Lower leg skin (tissue), 4 donors: Measurements from ENCODE around the gene FANK1. TPM values are rescaled to one million over a fixed set of nuclear protein-coding genes. Genes with fewer than 3 reads are reported as not detected.

Experiments
- DNase-seq, 2 donors: peaks; one replicate each; pipeline ENCODE4 v3.0.0-alpha.2; 2019; ENCODE audit warnings: low spot score in 2 of 2
- H3K4me3 ChIP-seq: fragments of 200-600 bp; sonication (generic); 2 replicates; pipeline ENCODE4 v1.5.1; 2017; ENCODE audit warnings: mild to moderate bottlenecking, low read depth; ENCODE audit not compliant: poor library complexity, severe bottlenecking
- POLR2A ChIP-seq, 2 donors: fragments of 450-650 bp; IDR thresholded peaks; one replicate each; pipeline ENCODE4 v1.6.1; 2016 to 2017; ENCODE audit warnings: antibody characterized with exemption in 2 of 2, mild to moderate bottlenecking in 1 of 2, moderate library complexity in 1 of 2
- WGBS, 2 donors: methylation state at CpG; one replicate each; pipeline ENCODE4 v1.1.5; 2018; 5-methylcytosine and 5-hydroxymethylcytosine counted together
- intact Hi-C: fragments of 100-400 bp; cut with DNase I; formaldehyde crosslinking; loops from one replicate; pipeline ENCODE4 v1.15.0; 2023; ENCODE audit warnings: low total_unique reads
- total RNA-seq, 4 donors: library from RNA; depleted of rRNA; stranded (reverse); fragments of >200 nt; gene quantifications; one replicate each; pipeline ENCODE4 v1.1.0, GENCODE V29; 2016
- TF ChIP-seq, protein P1 (sequence below), 3 donors: fragments of 450-650 bp; IDR thresholded peaks; one replicate each; pipeline ENCODE4 v1.5.1; 2016; ENCODE audit warnings: antibody characterized with exemption in 3 of 3, mild to moderate bottlenecking in 3 of 3, moderate library complexity in 2 of 3

Gene FANK1
- total RNA-seq, 4 donors from 2014 or later, result 3.0 to 7.8 (median 4.3) TPM

DNA sequence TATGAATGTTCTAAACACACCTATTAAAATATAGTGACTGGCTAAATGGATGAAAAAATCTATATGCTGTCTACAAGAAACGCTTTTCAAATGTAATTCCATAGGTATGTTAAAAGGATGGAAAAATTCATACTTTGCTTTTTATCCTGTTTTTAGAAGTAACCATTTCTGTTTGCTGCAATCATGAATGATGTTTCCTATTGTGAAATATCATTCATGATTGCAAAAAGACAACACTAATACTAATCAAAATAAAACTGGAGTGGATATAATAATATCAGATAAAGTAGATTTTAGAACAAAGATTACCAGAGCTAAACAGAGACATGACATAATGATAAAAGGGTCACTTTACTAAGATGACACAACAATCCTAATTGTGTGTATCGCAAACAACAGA, 138.2 kb downstream of the FANK1 start:
- intact Hi-C loops, result no loop called here
- TF ChIP-seq POLR2A (IDR thresholded peaks at IDR 0.05), result no peak
- TF ChIP-seq, protein P1, sequence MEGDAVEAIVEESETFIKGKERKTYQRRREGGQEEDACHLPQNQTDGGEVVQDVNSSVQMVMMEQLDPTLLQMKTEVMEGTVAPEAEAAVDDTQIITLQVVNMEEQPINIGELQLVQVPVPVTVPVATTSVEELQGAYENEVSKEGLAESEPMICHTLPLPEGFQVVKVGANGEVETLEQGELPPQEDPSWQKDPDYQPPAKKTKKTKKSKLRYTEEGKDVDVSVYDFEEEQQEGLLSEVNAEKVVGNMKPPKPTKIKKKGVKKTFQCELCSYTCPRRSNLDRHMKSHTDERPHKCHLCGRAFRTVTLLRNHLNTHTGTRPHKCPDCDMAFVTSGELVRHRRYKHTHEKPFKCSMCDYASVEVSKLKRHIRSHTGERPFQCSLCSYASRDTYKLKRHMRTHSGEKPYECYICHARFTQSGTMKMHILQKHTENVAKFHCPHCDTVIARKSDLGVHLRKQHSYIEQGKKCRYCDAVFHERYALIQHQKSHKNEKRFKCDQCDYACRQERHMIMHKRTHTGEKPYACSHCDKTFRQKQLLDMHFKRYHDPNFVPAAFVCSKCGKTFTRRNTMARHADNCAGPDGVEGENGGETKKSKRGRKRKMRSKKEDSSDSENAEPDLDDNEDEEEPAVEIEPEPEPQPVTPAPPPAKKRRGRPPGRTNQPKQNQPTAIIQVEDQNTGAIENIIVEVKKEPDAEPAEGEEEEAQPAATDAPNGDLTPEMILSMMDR (IDR thresholded peaks at IDR 0.05), result no peak
- WGBS, 2 donors, result 94 to 97% methylated on average over 2 of the region's 2 CpGs
- H3K4me3 ChIP-seq, result no peak overlapping the region
- DNase-seq, result no peak

DNA sequence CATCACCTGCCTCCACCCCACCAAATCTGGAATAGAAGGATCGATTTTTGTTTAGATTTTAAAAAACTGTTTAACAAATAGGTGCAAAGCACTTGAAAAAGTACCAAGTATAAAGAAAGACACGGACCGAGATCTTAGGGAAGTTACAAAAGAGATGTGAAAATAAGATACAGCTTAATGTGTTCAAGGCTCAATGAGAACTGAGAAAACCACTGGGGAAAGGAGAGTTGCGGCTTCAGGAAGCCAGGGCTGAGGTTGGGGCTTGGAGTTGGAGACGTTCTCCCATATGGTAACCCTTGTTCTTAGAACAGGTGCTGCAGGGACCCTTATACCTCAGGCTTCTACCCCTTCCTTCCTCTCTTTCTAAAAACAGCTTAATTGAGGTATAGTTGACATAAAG, 140.2 kb downstream of the FANK1 start:
- no peak for TF ChIP-seq POLR2A (IDR thresholded peaks at IDR 0.05)
- TF ChIP-seq, protein P1 (IDR thresholded peaks at IDR 0.05), result no peak
- WGBS, 2 donors, result 84 to 85% methylated on average over 5 of the region's 5 CpGs
- H3K4me3 ChIP-seq, result no peak overlapping the region
- no peak for DNase-seq
- intact Hi-C loops, result no loop called here

DNA sequence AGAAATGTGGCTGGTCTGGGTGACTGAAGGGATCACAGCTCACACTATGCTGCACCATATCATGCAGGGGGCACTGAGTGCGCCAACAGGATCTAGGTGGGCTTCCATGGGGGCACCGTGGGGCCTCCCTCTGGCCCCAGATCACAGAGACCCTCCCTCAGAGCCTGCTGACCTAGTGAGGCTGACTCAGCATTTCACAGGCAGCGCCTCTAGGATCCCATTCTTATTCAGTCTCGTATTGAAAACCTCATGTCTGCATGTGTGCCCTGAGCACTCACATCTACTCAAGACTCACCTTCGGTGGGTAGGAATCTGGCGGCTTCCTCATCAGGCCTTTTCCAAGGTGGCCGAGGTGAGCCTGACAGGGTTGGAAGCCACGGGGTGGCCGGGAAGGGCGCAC, 141.6 kb downstream of the FANK1 start:
- WGBS, 2 donors, result 87 to 88% methylated on average over 10 of the region's 10 CpGs
- intact Hi-C loops, result no loop called here
- no peak overlapping the region for H3K4me3 ChIP-seq
- DNase-seq, result no peak
- TF ChIP-seq, protein P1 (IDR thresholded peaks at IDR 0.05), result no peak
- TF ChIP-seq POLR2A (IDR thresholded peaks at IDR 0.05), result no peak

DNA sequence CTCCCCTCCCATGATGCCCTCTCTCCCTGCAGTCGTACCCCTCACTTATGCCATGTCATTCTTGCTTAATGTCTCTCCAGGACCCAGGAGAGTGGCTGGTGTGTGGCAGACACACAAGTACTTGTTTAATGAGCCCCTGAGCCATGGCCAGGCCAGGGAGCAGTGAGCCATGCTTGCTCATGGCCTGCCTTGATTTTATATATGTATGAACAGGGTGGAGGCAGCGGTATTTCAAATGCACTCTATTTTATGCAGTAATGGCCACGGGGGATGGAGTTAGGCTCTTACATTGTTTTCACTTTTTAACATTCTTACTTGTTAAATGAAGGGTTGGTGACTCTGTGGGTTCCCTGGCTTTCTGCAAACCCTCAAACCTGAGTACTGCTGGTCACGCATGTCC, 144.8 kb downstream of the FANK1 start:
- WGBS, 2 donors, result 93 to 94% methylated on average over 4 of the region's 4 CpGs
- TF ChIP-seq, protein P1 (IDR thresholded peaks at IDR 0.05), result no peak
- TF ChIP-seq POLR2A (IDR thresholded peaks at IDR 0.05), result no peak
- H3K4me3 ChIP-seq, result no peak overlapping the region
- intact Hi-C loops, result no loop called here
- DNase-seq, result no peak

DNA sequence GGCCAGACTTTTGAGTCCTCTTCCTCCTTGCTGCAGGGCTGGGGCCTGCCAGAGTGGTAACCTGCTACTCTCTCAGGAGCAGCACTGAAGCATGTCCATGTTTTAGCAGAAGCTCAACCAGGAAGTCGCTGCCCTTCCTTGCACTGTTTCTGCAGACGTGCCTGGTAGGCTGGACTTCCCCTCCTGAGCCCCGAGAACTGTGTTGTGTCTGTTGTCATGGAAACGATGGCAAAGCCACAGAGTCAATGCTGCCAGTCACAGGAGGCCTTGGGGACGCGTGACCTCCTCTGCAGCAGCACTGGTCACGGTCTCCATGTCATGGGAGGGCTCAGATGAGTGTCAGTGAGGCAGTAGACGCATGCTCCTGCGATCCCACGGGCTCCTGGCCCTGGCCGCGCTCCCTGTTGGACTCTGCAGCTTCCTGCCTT, 145.5 kb downstream of the FANK1 start:
- intact Hi-C loops, result no loop called here
- DNase-seq, result peak; percentile 85 to 91
- WGBS, 2 donors, result 27 to 40% methylated on average over 4 to 12 of the region's 12 CpGs
- TF ChIP-seq, protein P1 (IDR thresholded peaks at IDR 0.05), result no peak
- no peak for TF ChIP-seq POLR2A (IDR thresholded peaks at IDR 0.05)
- H3K4me3 ChIP-seq, result no peak overlapping the region

DNA sequence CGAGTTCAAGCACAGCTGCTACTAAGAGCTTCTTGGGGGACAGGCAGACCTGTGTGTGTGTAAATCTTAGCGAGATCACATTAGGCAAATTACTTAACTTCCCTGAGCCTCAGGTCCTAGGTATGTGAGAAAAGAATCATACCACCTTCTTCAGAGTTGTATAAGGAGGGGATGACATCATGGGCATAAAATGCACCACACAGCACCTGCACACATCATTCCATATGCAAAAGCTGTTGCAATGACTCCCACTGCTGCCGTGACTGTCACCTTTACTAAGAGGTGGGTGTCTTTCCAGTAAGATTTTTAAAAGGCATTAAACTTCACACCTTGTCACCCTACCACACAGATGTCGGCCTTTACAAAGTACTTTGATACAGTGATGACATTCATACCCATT, 146.0 kb downstream of the FANK1 start:
- no peak for DNase-seq
- no peak overlapping the region for H3K4me3 ChIP-seq
- TF ChIP-seq, protein P1 (IDR thresholded peaks at IDR 0.05), result no peak
- TF ChIP-seq POLR2A (IDR thresholded peaks at IDR 0.05), result no peak
- 69 to 76% methylated on average over 4 of the region's 4 CpGs for WGBS, 2 donors
- intact Hi-C loops, result no loop called here
